ENCODE data around the gene SRRT. TPM values are rescaled to one million over a fixed set of nuclear protein-coding genes. Genes with fewer than 3 reads are reported as not detected.

Gene SRRT
- total RNA-seq, 1 donor from 2014 or later: 25.1 TPM

DNA sequence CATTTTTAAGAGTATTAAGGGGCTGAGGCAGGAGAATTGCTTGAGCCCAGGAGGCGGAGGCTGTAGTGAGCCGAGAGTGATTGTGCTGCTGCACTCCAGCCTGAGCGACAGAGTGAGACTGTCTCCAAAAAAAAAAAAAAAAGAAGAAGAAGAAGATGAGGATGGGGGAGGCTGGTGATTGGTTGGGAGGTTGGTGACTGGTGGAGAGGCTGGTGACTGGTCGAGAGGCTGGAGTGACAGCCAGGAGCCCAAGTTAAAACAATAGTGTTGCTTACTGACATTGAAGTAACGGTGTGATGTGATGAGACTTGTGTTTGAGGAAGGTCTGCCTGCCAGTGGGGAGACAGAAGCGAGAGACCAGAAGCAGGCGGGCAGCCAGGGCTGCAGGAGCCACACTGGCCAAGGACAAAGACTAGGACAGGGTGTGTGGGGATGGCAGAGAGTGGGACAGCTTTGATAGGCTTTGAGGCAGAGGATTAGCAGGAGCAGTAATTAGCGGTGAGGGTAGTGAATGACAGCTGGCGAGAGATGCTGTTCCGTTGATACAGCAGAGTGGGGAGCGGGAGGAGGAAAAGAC is 4.9 kb downstream of the SRRT start:
- Histone ChIP-seq H3K4me3 (ENCODE audit: low read length in 3 of 3) (no peak overlapping the region), H3K9ac (ENCODE audit: low read depth in 1 of 3, low read length in 3 of 3) (no peak overlapping the region), H3K4me1 (ENCODE audit: control insufficient read depth in 3 of 3, insufficient read depth in 3 of 3, low read length in 3 of 3) (peaks cover 16 to 34% (median 31%) of the 10 kb centered on the region in 3 donors), H3K36me3 (ENCODE audit: control insufficient read depth in 3 of 3, insufficient read depth in 3 of 3, low read length in 3 of 3) (peaks cover 45 to 51% (median 49%) of the 10 kb centered on the region in 3 donors), H3K9me3 (ENCODE audit: control insufficient read depth in 3 of 3, low read length in 3 of 3) (no peaks in the 10 kb centered on the region), H3K27ac (ENCODE audit: low read depth, low read length) (no peak overlapping the region), H3K27me3 (ENCODE audit: control insufficient read depth in 3 of 3, insufficient read depth in 3 of 3, low read length in 3 of 3) (no peaks in the 10 kb centered on the region)

DNA sequence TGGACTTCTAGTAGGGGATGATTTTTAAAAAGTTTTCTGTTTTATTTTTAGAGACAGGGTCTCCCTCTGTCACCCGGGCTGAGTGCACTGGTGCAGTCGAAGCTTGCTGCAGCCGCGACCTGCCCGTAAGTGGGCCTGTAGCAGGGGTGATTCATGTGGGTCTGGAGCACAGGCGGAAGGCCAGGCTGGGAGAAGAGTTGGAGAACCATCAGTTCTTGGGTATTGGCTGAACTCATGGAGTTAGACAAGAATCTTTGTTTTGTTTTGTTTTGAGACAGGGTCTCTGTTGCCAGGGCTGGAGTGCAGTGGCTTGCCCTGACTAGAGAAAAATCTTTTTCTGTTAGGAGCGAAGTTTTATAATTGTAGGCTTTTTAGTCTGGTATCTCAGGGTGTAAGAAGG is 5.7 kb downstream of the SRRT start:
- H3K27ac ChIP-seq (ENCODE audit: low read depth, low read length): no peak overlapping the region
- H3K4me1 ChIP-seq (ENCODE audit: control insufficient read depth in 3 of 3, insufficient read depth in 3 of 3, low read length in 3 of 3): peaks cover 14 to 31% (median 28%) of the 10 kb centered on the region in 3 donors
- H3K27me3 ChIP-seq (ENCODE audit: control insufficient read depth in 3 of 3, insufficient read depth in 3 of 3, low read length in 3 of 3): no peaks in the 10 kb centered on the region
- H3K36me3 ChIP-seq (ENCODE audit: control insufficient read depth in 3 of 3, insufficient read depth in 3 of 3, low read length in 3 of 3): peaks cover 54 to 60% (median 58%) of the 10 kb centered on the region in 3 donors
- H3K9ac ChIP-seq (ENCODE audit: low read depth in 1 of 3, low read length in 3 of 3): no peak overlapping the region
- no peaks in the 10 kb centered on the region for H3K9me3 ChIP-seq (ENCODE audit: control insufficient read depth in 3 of 3, low read length in 3 of 3)
- no peak overlapping the region for H3K4me3 ChIP-seq (ENCODE audit: low read length in 3 of 3)

DNA sequence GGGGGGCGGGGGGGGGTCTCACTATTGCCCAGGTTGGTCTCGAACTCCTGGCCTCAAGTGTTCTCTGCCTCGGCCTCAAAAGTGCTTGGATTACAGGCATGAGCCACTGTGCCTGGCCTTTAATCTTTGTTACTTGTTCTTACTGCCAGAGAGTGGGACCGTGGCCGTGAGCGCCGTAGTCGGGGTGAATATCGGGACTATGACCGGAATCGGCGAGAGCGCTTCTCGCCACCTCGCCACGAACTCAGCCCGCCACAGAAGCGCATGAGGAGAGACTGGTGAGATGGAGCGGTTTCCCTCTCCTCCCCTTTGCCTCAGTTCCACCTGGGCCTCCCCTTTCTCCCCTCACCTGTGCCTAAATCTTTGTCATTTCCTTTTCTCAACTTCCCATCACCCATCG is 6.2 kb downstream of the SRRT start:
- H3K4me1 ChIP-seq (ENCODE audit: control insufficient read depth in 3 of 3, insufficient read depth in 3 of 3, low read length in 3 of 3): peaks cover 9 to 26% (median 25%) of the 10 kb centered on the region in 3 donors
- H3K9ac ChIP-seq (ENCODE audit: low read depth in 1 of 3, low read length in 3 of 3): no peak overlapping the region
- no peak overlapping the region for H3K4me3 ChIP-seq (ENCODE audit: low read length in 3 of 3)
- no peaks in the 10 kb centered on the region for H3K27me3 ChIP-seq (ENCODE audit: control insufficient read depth in 3 of 3, insufficient read depth in 3 of 3, low read length in 3 of 3)
- H3K27ac ChIP-seq (ENCODE audit: low read depth, low read length): no peak overlapping the region
- H3K9me3 ChIP-seq (ENCODE audit: control insufficient read depth in 3 of 3, low read length in 3 of 3): no peaks in the 10 kb centered on the region
- H3K36me3 ChIP-seq (ENCODE audit: control insufficient read depth in 3 of 3, insufficient read depth in 3 of 3, low read length in 3 of 3): peaks cover 59 to 64% (median 63%) of the 10 kb centered on the region in 3 donors

DNA sequence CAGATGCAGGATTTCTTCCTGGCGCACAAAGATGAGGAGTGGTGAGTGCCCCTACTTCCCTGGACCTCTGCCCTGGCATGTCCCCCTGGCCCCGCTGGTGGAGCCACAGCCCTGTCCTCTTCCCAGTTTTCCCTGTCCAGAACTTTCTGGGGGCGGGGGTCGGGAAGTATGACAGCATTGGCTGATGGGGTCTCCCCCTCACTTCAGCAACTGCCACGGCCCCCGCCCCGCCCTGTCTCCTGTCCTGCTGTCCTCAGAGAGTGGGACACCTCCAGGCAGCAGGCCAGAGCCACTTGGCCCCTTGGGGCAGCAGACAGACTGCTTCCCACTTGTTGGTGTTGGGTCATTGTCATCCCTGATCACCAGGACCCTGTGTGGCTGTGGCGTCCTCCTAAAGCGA is 7.3 kb downstream of the SRRT start:
- H3K9ac ChIP-seq (ENCODE audit: low read depth in 1 of 3, low read length in 3 of 3): no peak overlapping the region
- no peak overlapping the region for H3K4me3 ChIP-seq (ENCODE audit: low read length in 3 of 3)
- H3K4me1 ChIP-seq (ENCODE audit: control insufficient read depth in 3 of 3, insufficient read depth in 3 of 3, low read length in 3 of 3): peaks cover 0 to 24% (median 18%) of the 10 kb centered on the region in 3 donors
- no peaks in the 10 kb centered on the region for H3K9me3 ChIP-seq (ENCODE audit: control insufficient read depth in 3 of 3, low read length in 3 of 3)
- H3K36me3 ChIP-seq (ENCODE audit: control insufficient read depth in 3 of 3, insufficient read depth in 3 of 3, low read length in 3 of 3): peaks cover 65 to 73% (median 71%) of the 10 kb centered on the region in 3 donors
- no peaks in the 10 kb centered on the region for H3K27me3 ChIP-seq (ENCODE audit: control insufficient read depth in 3 of 3, insufficient read depth in 3 of 3, low read length in 3 of 3)
- H3K27ac ChIP-seq (ENCODE audit: low read depth, low read length): no peak overlapping the region

DNA sequence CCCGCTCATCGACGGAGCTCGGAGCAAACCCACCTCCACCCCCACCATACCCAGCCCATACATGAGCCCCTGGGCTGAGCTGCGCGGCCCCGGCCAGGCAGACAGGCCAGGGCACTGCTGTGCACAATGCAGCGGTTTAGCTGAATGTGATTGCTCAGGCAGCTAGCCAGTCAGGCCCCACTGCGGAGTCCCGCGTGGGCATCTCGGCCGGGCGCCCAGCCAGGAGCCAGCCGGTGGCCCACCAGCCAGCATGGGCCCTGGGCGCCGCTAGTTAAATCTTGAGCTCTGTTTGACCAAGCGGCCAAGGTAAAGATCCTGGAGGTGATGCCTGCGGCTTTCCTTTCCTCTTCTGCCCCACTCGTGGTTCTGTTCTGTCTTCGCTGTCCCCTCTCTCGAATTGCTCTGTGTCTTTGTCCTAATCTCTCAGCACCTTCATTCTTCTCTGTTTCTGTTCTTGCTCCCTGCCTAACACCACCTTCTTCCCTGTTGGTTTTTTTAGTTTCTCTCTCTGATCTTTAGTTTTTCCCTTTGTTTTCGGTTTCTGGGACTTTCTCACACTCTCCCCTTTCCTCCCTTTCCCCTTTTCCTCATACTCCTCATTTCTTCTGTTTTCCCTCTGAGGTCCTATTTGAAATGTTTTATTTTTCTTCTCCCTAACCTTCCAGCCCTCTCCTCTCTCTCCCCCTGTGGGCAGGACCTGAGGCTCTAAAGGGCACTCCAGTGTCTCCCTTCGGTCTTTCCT is 8.1 kb downstream of the SRRT start:
- Histone ChIP-seq H3K4me3 (ENCODE audit: low read length in 3 of 3) (no peak overlapping the region), H3K27ac (ENCODE audit: low read depth, low read length) (no peak overlapping the region), H3K4me1 (ENCODE audit: control insufficient read depth in 3 of 3, insufficient read depth in 3 of 3, low read length in 3 of 3) (peaks cover 3 to 28% (median 18%) of the 10 kb centered on the region in 3 donors), H3K9ac (ENCODE audit: low read depth in 1 of 3, low read length in 3 of 3) (no peak overlapping the region), H3K36me3 (ENCODE audit: control insufficient read depth in 3 of 3, insufficient read depth in 3 of 3, low read length in 3 of 3) (peaks cover 69 to 79% (median 75%) of the 10 kb centered on the region in 3 donors), H3K27me3 (ENCODE audit: control insufficient read depth in 3 of 3, insufficient read depth in 3 of 3, low read length in 3 of 3) (no peaks in the 10 kb centered on the region), H3K9me3 (ENCODE audit: control insufficient read depth in 3 of 3, low read length in 3 of 3) (no peaks in the 10 kb centered on the region)

DNA sequence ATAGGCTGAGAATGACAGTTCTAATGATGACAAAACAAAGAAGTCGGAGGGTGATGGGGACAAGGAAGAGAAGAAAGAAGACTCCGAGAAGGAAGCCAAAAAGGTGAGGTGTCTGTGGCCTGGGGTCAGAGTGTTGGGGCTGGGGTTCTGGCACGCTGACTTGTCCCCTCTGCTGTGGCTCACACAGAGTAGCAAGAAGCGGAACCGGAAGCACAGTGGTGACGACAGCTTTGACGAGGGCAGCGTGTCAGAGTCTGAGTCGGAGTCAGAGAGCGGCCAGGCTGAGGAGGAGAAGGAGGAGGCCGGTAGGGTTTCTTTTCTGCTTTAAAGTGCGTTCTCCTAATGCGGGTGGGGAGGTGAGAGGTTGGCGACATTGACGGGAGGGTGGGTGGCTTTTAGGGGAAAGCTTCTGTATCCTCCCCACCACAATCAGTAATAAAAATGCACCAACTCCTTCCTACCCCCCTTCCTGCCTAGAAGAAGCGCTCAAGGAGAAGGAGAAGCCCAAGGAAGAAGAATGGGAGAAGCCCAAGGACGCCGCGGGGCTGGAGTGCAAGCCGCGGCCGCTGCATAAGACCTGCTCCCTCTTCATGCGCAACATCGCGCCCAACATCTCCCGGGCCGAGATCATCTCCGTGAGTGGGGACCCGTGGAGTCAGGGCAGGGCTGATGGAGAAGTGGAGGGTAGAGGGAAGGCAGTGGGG is 10.0 kb downstream of the SRRT start:
- peaks cover 69 to 78% (median 74%) of the 10 kb centered on the region in 3 donors for H3K36me3 ChIP-seq (ENCODE audit: control insufficient read depth in 3 of 3, insufficient read depth in 3 of 3, low read length in 3 of 3)
- H3K9ac ChIP-seq (ENCODE audit: low read depth in 1 of 3, low read length in 3 of 3): no peak overlapping the region
- H3K27me3 ChIP-seq (ENCODE audit: control insufficient read depth in 3 of 3, insufficient read depth in 3 of 3, low read length in 3 of 3): no peaks in the 10 kb centered on the region
- H3K4me1 ChIP-seq (ENCODE audit: control insufficient read depth in 3 of 3, insufficient read depth in 3 of 3, low read length in 3 of 3): peaks cover 17 to 39% (median 25%) of the 10 kb centered on the region in 3 donors
- no peak overlapping the region for H3K27ac ChIP-seq (ENCODE audit: low read depth, low read length)
- H3K4me3 ChIP-seq (ENCODE audit: low read length in 3 of 3): no peak overlapping the region
- no peaks in the 10 kb centered on the region for H3K9me3 ChIP-seq (ENCODE audit: control insufficient read depth in 3 of 3, low read length in 3 of 3)

DNA sequence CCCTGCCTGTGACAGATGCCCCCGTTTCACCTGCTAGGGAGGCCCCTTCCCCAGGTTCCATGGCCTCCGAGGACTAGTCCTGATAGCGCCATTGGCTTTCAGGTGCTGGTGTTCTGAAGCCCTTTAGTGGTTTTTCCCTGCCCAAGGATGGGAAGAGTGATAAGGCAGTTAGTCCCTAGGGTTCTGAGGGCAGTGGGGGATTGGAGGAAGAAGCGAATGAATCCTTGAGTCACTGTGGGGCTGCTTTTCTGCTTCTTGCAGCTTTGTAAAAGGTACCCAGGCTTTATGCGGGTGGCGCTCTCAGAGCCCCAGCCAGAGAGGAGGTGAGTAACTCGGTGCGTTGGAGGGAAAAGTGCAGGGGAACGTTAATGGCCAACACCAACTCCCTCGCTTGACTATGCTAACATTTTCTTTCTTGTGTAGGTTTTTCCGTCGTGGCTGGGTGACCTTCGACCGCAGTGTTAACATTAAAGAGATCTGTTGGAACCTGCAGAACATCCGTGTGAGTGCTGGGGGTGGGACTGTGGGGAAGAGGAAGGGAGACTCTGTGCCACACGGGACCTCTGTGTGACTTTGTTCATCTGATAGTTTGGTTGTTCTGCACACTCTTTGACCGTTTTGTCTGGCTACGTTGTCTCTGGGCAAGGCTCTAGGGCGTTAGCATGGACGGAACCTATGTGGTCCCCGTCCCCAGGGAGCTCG is 10.7 kb downstream of the SRRT start:
- H3K4me1 ChIP-seq (ENCODE audit: control insufficient read depth in 3 of 3, insufficient read depth in 3 of 3, low read length in 3 of 3): peaks cover 21 to 44% (median 29%) of the 10 kb centered on the region in 3 donors
- H3K4me3 ChIP-seq (ENCODE audit: low read length in 3 of 3): no peak overlapping the region
- H3K36me3 ChIP-seq (ENCODE audit: control insufficient read depth in 3 of 3, insufficient read depth in 3 of 3, low read length in 3 of 3): peaks cover 65 to 76% (median 73%) of the 10 kb centered on the region in 3 donors
- no peak overlapping the region for H3K27ac ChIP-seq (ENCODE audit: low read depth, low read length)
- no peaks in the 10 kb centered on the region for H3K9me3 ChIP-seq (ENCODE audit: control insufficient read depth in 3 of 3, low read length in 3 of 3)
- no peak overlapping the region for H3K9ac ChIP-seq (ENCODE audit: low read depth in 1 of 3, low read length in 3 of 3)
- H3K27me3 ChIP-seq (ENCODE audit: control insufficient read depth in 3 of 3, insufficient read depth in 3 of 3, low read length in 3 of 3): no peaks in the 10 kb centered on the region

DNA sequence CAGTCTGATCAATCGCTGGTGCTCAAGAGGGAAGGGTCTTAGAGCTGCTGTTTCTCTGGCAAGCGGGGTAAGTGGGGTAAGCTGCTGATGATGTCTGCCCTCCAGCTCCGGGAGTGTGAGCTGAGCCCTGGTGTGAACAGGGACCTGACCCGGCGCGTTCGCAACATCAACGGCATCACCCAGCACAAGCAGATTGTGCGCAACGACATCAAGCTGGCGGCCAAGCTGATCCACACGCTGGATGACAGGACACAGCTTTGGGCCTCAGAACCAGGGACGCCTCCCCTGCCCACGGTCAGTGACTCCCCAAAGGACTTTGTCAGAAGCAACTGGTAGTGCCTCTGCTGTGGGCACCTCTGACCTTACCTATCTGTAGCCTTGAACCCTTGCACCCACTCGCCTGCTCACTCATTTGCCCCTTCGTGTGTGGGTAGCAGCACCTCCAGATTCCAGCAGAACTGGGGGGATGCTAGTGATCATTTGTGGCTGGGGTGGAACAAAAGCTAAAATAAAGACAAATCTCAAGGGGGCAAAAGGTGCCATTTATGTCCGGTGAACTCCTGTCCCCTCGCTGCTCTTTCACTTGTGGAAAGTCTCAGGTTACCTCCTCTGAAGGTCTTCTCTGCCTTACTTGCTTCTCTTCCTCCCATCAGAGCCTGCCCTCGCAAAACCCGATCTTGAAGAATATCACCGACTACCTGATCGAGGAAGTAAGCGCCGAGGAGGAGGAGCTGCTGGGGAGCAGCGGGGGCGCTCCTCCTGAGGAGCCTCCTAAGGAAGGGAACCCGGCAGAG is 11.4 kb downstream of the SRRT start:
- Histone ChIP-seq H3K27me3 (ENCODE audit: control insufficient read depth in 3 of 3, insufficient read depth in 3 of 3, low read length in 3 of 3) (no peaks in the 10 kb centered on the region), H3K4me1 (ENCODE audit: control insufficient read depth in 3 of 3, insufficient read depth in 3 of 3, low read length in 3 of 3) (peaks cover 27 to 51% (median 37%) of the 10 kb centered on the region in 3 donors), H3K4me3 (ENCODE audit: low read length in 3 of 3) (no peak overlapping the region), H3K9me3 (ENCODE audit: control insufficient read depth in 3 of 3, low read length in 3 of 3) (no peaks in the 10 kb centered on the region), H3K36me3 (ENCODE audit: control insufficient read depth in 3 of 3, insufficient read depth in 3 of 3, low read length in 3 of 3) (peaks cover 62 to 71% (median 69%) of the 10 kb centered on the region in 3 donors), H3K27ac (ENCODE audit: low read depth, low read length) (no peak overlapping the region), H3K9ac (ENCODE audit: low read depth in 1 of 3, low read length in 3 of 3) (no peak overlapping the region)

DNA sequence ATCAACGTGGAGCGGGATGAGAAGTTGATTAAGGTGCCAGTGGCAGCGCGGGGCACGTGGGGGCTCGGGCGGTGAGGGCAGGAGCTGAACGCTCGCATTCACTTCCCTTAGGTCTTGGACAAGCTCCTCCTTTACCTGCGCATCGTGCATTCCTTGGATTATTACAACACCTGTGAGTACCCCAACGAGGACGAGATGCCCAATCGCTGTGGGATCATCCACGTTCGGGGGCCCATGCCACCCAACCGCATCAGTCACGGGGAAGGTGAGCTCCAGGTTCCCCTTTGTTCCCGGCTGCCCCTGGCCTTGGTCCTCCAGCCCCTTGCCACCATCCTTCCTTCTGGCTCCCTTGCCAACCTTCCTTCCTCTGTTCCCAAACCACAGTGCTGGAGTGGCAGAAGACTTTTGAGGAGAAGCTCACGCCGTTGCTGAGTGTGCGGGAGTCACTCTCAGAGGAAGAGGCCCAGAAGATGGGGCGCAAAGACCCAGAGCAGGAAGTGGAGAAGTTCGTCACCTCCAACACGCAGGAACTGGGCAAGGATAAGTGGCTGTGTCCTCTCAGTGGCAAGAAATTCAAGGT is 12.1 kb downstream of the SRRT start:
- Histone ChIP-seq H3K9me3 (ENCODE audit: control insufficient read depth in 3 of 3, low read length in 3 of 3) (no peaks in the 10 kb centered on the region), H3K36me3 (ENCODE audit: control insufficient read depth in 3 of 3, insufficient read depth in 3 of 3, low read length in 3 of 3) (peaks cover 58 to 64% (median 64%) of the 10 kb centered on the region in 3 donors), H3K27ac (ENCODE audit: low read depth, low read length) (no peak overlapping the region), H3K4me1 (ENCODE audit: control insufficient read depth in 3 of 3, insufficient read depth in 3 of 3, low read length in 3 of 3) (peaks cover 30 to 51% (median 37%) of the 10 kb centered on the region in 3 donors), H3K9ac (ENCODE audit: low read depth in 1 of 3, low read length in 3 of 3) (peak overlapping the region in 1 of 3 donors; percentile 20), H3K4me3 (ENCODE audit: low read length in 3 of 3) (no peak overlapping the region), H3K27me3 (ENCODE audit: control insufficient read depth in 3 of 3, insufficient read depth in 3 of 3, low read length in 3 of 3) (no peaks in the 10 kb centered on the region)
